ENCODE results near the gene ZBTB20. TPM values are rescaled to one million over a fixed set of nuclear protein-coding genes. Genes with fewer than 3 reads are reported as not detected.

ZBTB20 gene
- total and polyA plus RNA-seq, 2 experiments from 2014 or later, result 15.7 to 37.3 TPM

DNA sequence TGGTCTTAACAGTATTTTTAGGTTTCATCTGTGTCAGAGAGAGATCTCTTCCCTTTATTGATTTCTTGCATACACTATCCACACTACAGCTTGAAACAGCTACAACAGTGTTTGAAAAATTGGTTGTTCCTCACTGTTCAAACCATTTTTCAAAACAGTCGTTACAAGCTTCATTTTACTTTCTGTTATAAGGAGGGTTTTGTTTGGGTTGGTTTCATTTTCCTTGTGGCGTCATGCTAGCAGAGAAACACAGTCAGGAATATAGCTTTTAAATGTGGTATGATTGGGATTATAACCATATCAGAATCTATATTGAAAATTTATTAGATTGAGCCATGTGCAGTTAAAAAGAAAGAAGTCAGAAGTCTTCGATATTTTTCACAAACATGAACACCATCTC lies 400.6 kb downstream of the ZBTB20 start:
- H3K27ac ChIP-seq, result no peak overlapping the region
- no peaks in the 10 kb centered on the region for H3K9me3 ChIP-seq (ENCODE audit: low read depth)
- no peaks in the 10 kb centered on the region for H3K4me1 ChIP-seq (ENCODE audit: low read depth)
- DNase-seq (ENCODE audit: low read depth in 1 of 2, low spot score in 1 of 2), result no peak
- H3K27me3 ChIP-seq, result no peaks in the 10 kb centered on the region
- no peak for TF ChIP-seq CTCF (IDR thresholded peaks at IDR 0.05; ENCODE audit: low read depth, low read length)
- H3K36me3 ChIP-seq, result no peaks in the 10 kb centered on the region
- no peak overlapping the region for H3K4me3 ChIP-seq

DNA sequence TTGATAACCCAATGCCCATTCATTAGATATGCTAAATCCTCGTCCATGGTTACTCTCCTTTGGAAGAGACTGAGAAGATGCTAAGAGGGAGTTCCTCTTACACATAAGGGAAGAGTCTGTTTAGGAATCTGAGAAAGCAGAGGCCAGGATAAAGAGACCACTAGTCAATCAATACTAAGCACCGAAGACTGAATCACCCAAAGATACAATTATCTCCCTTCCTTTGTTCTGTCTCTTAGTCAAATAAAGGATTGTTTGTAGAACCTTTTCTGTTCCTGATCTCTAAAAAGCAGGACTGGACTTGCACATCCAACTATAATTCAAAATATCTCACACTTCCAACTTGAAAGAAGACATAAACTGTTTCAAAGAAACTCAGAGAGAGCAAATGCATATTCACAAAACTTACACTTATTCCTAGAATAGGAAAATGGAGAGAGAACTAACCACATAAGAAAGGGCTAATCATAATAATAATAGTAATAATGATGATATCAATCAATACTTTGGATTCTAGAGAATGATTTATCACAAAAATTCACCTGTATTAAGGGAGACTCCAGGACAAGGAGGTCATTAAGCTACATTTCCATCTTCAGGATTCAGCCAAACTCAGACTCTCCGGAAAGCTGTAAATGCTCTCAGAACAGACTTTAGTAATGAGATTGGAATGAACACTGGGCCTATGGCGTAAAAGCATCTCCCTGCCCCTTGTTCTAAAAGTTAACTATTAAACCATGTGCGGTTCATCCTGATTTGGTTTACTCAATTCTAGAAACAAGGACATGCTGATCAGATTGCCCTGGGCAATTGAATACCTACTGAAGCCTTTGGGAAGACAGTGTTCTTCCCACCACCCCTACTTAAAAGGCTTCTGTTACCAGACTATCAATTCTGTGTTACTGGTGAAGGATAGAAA lies 401.5 kb downstream of the ZBTB20 start:
- Histone ChIP-seq H3K36me3 (no peaks in the 10 kb centered on the region), H3K4me1 (ENCODE audit: low read depth) (no peaks in the 10 kb centered on the region), H3K4me3 (no peak overlapping the region), H3K27me3 (no peaks in the 10 kb centered on the region), H3K27ac (no peak overlapping the region), H3K9me3 (ENCODE audit: low read depth) (no peaks in the 10 kb centered on the region)
- peak in 1 of 2 donors; percentile 67 for DNase-seq (ENCODE audit: low read depth in 1 of 2, low spot score in 1 of 2)
- TF ChIP-seq CTCF (IDR thresholded peaks at IDR 0.05; ENCODE audit: low read depth, low read length), result no peak

- no peaks in the 10 kb centered on the region for H3K9me3 ChIP-seq (ENCODE audit: low read depth)
- no peaks in the 10 kb centered on the region for H3K36me3 ChIP-seq
- H3K4me1 ChIP-seq (ENCODE audit: low read depth), result no peaks in the 10 kb centered on the region
- H3K4me3 ChIP-seq, result no peak overlapping the region
- no peak overlapping the region for H3K27ac ChIP-seq
- TF ChIP-seq CTCF (IDR thresholded peaks at IDR 0.05; ENCODE audit: low read depth, low read length), result no peak
- DNase-seq (ENCODE audit: low read depth in 1 of 2, low spot score in 1 of 2), result no peak
- no peaks in the 10 kb centered on the region for H3K27me3 ChIP-seq
Observed at GRCh38 chr3:114743746-114744485, 403.2 kb downstream of the ZBTB20 start.

GRCh38 chr3:114741066-114741465 lies 406.0 kb downstream of the ZBTB20 start:
- DNase-seq (ENCODE audit: low read depth in 1 of 2, low spot score in 1 of 2), result no peak
- H3K9me3 ChIP-seq (ENCODE audit: low read depth), result no peaks in the 10 kb centered on the region
- H3K27me3 ChIP-seq, result no peaks in the 10 kb centered on the region
- no peak overlapping the region for H3K4me3 ChIP-seq
- no peaks in the 10 kb centered on the region for H3K36me3 ChIP-seq
- H3K4me1 ChIP-seq (ENCODE audit: low read depth), result no peaks in the 10 kb centered on the region
- TF ChIP-seq CTCF (IDR thresholded peaks at IDR 0.05; ENCODE audit: low read depth, low read length), result no peak
- H3K27ac ChIP-seq, result no peak overlapping the region

DNA sequence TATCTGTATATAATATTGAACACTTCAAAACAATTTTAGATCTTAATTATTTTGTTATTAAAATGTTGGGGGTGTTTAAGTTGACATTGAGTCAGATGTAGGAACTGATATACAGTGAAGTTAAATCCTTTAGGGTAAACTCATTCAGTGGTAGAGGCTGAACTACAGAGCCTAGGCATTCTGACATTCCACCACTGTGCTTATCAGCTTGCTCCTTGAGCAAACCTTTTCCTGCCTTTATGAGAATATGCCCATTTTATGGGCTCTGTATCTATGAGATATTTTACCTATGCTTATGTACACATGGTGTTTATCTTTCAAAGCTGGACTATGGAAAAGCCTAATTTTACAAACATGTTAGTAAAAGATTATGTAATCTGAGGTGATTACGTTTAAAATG lies 407.5 kb downstream of the ZBTB20 start:
- Histone ChIP-seq H3K4me3 (no peak overlapping the region), H3K4me1 (ENCODE audit: low read depth) (no peaks in the 10 kb centered on the region), H3K27ac (no peak overlapping the region), H3K36me3 (no peaks in the 10 kb centered on the region), H3K27me3 (no peaks in the 10 kb centered on the region), H3K9me3 (ENCODE audit: low read depth) (no peaks in the 10 kb centered on the region)
- DNase-seq (ENCODE audit: low read depth in 1 of 2, low spot score in 1 of 2), result no peak
- TF ChIP-seq CTCF (IDR thresholded peaks at IDR 0.05; ENCODE audit: low read depth, low read length), result no peak
